NCI-H774 (cell line): ENCODE results near the gene KIF13A.
"Not testable (repeated sequence)": the region's sequence is repeated elsewhere in the genome, so short reads cannot be mapped to it uniquely, and the experiment has no call there.

Experiments used
- DNase-seq: peaks from one replicate; lab custom pipeline; 2025; lab: John Stamatoyannopoulos, UW

KIF13A gene

GRCh38 chr6:17846762-17847161, 140.7 kb downstream of the KIF13A start:
- no peak for DNase-seq

DNA sequence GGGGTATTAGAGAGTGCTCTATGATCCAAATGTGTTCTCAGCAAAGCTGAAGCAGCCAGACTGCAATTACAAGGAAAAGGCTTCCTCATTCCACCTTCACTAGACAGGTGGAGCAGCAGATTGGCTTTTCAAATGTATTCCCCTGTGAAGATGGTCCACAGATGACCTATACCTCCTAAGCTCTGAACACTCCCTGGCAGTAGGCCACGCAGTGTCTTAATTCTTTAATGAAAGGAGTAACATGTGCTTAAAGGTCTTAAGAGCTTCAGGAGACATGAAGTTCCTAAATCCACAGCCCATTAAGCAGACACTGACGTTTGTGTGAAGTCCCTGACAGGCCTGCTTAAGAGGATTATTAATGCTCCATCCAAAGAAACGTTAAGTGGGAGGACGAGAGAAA, 141.8 kb downstream of the KIF13A start:
- DNase-seq = no peak

GRCh38 chr6:17844967-17845366, 142.5 kb downstream of the KIF13A start:
- DNase-seq = not testable (repeated sequence)

DNA sequence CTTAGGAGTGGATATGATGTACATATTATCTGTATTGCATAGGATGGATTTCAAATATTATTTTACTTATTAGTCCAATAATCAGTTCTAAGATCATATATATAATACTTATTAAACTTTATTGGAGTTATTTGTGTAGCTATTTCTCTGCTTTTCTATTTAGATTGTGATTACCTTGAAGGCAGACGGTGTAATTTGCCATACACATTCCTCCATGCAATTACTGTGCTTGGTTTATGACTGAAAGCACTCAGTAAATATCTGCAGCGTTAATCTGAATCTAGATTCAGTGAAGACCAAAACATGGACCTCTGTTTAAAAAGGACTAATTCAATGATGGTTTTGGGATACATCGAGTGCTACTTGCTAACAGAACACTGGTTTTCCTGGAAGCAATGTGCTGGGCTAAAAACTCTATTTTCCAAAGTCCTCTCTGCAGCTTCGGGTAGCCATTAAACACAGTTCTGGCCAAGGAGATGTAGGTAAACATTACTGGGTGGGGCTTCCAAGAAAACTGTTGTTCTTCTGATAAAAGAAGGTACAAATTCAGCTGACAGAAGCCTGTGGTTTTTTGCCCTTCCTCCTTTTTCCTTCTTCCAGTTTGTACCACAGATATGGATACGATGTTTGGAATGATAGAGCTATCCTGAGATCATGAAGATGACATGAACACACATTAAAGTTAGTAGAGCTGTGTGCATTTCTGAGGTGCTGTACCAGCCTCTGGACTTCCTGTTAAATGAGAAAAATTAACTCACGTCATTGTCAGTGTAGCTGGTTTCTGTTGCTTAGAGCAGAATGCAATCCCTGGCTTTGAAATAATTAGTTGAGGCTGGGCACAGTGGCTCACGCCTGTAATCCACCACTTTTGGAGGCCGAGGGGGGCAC, 144.3 kb downstream of the KIF13A start:
- DNase-seq = no peak

DNA sequence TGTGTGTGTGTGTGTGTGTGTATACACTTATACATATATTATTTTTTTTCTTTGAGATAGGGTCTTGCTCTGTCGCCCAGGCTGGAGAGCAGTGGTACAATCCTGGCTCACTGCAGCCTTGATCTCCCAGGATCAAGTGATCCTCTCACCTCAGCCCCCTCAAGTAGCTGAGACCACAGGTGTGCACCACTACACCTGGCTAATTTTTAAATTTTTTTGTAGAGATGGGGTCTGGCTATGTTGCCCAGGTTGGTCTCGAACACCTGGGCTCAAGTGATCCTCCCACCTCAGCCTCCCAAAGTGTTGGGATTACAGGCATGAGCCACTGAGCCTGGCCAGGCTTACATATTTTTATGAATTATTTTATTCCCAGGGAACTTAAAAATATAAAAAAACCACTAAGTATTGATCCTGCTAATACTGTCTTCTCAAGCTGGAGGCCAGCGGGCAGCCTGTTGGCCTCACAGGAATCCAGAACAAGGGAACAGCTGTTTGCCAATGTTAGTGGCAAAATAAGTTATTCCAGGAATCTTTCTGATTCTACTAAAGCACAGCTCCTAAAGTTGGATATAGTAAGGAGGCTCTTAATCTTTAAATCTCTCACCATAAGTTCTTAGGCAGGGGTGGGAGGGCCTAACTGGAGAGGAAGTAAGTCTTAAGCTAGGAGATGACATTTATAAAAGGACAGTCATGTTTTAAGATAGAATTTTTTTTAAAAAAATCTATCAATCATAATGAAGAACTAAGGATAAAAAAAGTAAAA, 145.2 kb downstream of the KIF13A start:
- DNase-seq = no peak

DNA sequence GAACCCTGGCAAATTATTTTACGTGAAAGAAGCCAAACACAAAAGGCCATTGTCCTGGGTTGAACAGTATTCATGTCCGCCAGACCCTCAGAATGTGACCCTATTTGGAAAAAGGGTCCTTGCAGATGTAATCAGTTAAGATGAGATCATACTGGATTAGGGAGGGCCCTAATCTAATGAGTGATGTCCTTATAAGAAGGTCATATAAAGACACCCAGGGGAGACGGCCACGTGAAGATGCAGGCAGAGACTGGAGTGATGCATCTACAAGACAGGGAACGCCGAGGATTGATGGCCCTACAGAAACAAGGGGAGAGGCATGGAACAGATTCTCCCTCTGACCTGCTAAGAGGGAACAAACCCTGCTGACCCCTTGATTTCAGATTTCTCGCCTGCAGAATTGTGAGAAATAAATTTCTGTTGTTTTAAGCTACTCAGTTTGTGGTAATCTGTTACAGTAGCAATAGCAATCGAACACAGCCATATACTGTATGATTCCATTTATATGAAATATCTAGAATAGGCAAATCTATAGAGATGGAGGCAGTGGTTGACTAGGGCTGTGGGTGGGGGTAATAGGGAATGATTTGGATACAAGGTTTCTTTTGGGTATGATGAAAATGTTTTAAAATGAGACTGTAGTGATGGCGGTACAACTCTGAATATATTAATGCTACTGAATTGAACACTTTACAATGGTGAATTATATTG, 147.8 kb downstream of the KIF13A start:
- DNase-seq = no peak

GRCh38 chr6:17836293-17836692, 151.1 kb downstream of the KIF13A start:
- no peak for DNase-seq

DNA sequence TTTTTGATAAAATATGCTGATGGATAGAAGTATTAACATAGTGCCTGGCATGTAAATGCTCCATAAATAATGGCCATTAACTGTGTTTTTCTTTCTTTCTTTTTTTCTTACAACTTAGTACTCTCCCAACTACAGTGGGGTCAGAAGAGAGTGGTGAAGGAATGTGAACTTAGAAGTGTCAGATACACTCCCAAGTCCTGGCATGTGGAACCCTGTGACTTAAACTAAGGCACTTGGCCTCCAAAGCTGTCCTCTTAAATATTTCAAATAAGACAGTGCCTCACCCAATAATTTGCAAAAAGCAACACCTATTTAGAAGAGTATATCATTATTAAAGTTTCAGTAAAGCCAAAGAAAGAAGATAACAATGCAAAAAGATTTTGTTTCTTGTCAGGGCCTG, 151.7 kb downstream of the KIF13A start:
- DNase-seq = no peak

DNA sequence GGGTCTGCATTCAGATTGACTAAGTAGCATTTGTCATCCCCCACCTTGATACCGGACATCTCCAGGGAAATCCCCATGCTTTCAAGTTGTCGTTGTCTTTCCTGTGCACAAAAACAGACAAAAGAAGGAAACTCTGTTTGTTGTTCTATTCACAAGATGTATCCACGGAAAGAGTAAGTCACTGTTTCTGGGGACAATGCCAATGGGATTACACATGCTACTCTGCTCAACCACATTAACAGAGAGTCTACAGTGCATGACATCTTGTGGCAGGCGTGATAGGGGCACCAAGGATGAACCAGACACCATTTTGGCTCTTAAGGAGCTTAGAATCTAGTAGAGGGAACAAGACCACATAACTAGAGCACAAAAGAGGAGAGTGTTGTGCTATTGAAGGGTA, 156.3 kb downstream of the KIF13A start:
- DNase-seq = no peak

GRCh38 chr6:17829905-17830304, 157.5 kb downstream of the KIF13A start:
- no peak for DNase-seq

- no peak for DNase-seq
Measured at GRCh38 chr6:17828149-17828548, 159.3 kb downstream of the KIF13A start.

DNA sequence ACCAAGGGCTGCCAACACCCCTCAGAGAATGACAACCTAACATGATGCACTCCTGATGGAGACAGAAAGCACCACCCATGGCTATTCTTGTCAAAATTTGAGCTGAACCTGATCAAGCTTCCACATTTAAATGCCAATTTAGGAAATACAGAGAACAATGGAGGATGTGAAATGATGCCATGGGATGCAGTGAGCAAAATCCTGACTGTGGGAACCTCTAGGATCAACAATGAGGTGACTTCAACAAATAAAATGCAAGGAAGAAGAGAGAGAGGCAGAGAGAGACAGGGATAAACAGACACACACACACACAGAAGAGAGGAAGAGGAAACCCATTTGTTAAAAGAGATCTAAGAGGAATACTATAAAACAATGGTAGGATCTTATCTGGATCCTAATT, 161.1 kb downstream of the KIF13A start:
- DNase-seq = no peak

- DNase-seq = peak; percentile 45
Measured at GRCh38 chr6:17820055-17820454, 167.4 kb downstream of the KIF13A start.

DNA sequence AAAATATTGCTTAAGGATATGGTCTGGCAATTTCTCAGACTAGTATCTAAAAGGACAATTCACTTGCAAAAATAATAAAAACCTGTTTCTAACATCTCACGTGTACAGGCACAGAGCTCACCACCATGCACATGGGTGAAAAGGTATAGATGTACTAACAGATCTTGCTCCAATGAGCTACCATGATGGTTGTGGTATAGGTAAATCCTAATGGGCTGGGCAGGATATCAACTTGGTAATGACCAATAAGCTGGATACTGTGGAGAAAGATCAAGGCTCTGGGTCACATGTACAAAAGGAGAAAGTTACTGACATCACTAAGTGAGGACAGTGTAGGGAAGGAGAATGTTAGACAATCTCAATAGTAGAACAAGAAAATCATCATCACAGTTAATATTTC, 169.7 kb downstream of the KIF13A start:
- no peak for DNase-seq

- no peak for DNase-seq
Measured at GRCh38 chr6:17816921-17817611, 170.4 kb downstream of the KIF13A start.

DNA sequence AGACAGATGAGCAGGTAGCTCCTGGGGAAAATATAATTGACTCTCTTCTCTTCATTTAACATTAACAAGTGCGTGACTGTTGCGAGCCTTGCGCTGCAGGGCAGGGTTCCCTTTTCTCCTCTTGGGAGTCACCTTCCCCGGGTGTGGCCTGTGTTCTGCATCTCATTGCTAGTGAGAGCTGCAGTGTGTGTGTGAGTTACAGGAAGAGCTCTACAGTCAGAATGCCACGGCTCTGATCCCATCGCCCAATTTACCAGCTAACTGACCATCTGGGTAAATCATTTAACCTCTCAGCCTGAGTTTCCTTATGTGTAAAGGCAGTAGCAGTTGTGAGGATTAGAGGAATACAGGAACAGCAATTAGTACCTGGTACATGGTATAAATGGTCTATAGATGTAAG, 173.9 kb downstream of the KIF13A start:
- no peak for DNase-seq

- DNase-seq = no peak
Measured at GRCh38 chr6:17812311-17812710, 175.1 kb downstream of the KIF13A start.

DNA sequence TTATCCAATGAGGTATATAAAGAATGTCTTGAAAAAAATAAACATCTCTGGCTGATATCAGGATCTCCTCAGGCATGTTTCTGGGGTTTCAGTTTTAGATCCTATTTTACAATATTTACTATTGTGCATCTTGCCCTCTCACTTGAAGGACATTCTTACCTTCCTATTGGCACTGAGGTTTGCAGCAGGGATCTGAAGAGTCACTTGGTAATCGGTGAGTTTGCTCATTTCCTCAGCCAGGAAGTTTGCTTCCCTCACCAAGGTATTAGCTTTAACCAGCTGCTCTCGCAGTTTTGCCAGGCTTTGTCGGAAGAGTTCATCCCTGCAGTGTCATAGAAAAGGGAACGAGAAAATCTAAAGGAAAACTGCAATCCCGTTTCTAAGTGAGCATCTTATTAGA, 178.8 kb downstream of the KIF13A start:
- DNase-seq = no peak

DNA sequence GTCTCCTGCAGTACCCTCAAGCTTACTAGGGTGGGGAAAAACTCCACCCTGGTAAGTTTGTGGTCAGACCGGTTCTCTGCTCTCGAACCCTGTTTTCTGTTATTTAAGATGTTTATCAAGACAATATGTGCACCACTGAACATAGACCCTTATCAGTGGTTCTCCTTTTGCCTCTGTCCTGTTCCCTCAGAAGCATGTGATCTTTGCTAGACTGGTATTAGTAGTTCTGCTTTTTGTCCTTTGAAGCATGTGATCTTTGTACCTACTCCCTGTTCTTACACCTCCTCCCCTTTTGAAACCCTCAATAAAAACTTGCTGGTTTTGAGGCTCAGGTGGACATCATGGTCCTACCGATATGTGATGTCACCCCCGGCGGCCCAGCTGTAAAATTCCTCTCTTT, 180.0 kb downstream of the KIF13A start:
- not testable (repeated sequence) for DNase-seq

DNA sequence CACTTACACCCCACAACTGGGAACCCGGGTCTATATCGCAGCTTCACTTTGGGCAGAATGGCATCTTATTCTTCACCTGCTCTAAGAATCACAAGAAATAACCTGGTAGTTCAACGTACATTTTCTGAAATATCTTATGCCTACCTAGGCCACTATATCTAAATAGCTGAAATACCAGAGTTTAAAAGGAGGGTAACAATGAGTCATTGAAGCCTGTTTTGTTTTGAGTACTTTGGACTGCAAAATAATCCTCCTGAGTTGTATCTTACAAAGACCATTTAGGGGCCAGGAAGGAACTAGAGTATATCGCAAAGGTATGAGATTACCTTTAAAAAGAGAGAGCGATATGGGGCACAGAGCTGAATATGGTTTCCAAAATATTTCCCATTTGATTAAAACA, 184.0 kb downstream of the KIF13A start:
- DNase-seq = no peak

DNA sequence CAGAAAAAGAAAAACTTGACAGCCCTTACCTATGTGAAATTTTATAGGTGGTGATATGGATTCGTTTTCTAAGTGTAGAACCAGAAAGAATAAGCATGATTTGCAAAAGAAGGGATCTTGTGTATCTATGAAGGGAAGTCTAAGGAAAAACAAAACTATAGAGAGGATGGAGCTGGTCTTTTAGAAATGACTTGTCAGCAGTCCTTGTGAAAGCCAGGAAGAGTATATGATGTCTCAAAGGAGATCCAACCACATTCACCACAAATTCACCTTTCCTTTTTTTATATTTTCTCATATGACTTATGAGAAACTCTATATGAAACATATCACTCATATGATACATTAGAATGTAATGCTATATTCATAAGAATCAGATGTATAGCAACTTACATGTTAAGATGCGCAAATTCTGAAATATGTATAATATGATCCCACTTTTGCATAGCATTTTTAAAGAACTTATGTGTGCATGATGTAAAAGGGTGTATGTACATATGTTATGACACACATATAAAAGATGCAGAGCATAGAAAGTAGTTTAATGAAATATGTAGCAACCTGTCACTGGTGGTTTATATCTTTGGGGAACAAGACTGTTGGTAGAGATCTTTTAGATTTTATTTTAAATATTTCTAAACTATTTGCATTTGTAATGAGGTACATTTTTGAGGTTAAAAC, 188.8 kb downstream of the KIF13A start:
- no peak for DNase-seq

DNA sequence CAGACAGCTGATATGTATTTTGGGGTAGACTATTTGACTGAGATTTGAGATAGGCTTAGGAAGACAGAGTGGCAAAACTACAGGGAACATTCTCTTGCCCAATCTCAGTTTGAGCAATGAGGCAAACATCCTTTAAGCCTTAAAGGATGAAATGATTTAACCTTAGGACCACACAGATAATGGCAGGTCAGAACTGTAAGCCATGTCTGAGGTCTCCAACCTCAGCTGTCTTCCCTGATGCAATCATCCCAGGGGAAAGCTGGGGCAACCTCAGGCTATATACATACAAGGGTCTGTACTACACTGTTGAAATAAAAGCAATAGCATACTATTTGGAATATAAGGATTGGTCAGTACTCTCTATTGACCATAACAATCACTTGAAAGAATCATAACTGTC, 196.9 kb downstream of the KIF13A start:
- DNase-seq = no peak
